Measurements from ENCODE around the gene AXIN2.
"Not testable (repeated sequence)": the region's sequence is repeated elsewhere in the genome, so short reads cannot be mapped to it uniquely, and the experiment has no call there.

Gene AXIN2

DNA sequence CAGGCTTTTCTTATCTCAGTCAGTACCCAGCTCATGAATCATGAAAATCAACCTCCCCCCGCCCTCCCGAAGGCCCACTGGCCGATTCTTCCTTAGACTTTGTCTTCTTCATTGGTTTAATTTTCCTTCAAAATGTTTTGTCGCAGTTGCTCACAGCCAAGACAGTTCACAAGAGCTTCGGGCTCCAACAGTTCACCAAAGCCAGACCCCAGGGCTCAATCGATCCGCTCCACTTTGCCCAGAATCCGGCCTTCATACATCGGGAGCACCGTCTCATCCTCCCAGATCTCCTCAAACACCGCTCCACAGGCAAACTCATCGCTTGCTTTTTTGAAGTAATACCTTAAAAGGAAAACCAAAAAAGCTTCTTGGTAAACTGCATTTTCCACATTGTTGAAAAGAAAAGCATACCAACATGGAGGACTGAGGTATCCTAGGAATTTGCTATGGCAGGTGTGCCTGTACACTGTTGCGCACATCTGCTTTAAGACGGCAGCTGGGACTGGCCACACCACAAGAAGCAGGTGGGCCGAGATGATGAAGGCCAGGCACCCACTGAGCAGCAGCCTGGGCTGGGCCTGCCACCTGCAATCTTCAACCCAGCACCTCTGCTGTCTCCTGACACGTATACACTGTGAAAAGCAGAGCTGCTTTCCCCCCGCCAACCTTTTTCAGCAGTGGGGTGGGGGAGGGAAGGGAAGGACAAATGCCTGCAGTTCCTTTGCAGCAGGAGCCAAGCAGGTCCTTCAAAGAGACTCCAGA is 31.5 kb downstream of the AXIN2 start:
- TF ChIP-seq, protein P1, sequence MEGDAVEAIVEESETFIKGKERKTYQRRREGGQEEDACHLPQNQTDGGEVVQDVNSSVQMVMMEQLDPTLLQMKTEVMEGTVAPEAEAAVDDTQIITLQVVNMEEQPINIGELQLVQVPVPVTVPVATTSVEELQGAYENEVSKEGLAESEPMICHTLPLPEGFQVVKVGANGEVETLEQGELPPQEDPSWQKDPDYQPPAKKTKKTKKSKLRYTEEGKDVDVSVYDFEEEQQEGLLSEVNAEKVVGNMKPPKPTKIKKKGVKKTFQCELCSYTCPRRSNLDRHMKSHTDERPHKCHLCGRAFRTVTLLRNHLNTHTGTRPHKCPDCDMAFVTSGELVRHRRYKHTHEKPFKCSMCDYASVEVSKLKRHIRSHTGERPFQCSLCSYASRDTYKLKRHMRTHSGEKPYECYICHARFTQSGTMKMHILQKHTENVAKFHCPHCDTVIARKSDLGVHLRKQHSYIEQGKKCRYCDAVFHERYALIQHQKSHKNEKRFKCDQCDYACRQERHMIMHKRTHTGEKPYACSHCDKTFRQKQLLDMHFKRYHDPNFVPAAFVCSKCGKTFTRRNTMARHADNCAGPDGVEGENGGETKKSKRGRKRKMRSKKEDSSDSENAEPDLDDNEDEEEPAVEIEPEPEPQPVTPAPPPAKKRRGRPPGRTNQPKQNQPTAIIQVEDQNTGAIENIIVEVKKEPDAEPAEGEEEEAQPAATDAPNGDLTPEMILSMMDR (IDR thresholded peaks at IDR 0.05; ENCODE audit: borderline replicate concordance, control extremely low read depth, extremely low read depth, insufficient read depth, missing control alignments), result no peak
- in situ Hi-C loops (cut with MboI; ENCODE audit: low sequenced_read_pairs, unreplicated experiment), result no loop called here
- DNase-seq (ENCODE audit: low spot score), result no peak

DNA sequence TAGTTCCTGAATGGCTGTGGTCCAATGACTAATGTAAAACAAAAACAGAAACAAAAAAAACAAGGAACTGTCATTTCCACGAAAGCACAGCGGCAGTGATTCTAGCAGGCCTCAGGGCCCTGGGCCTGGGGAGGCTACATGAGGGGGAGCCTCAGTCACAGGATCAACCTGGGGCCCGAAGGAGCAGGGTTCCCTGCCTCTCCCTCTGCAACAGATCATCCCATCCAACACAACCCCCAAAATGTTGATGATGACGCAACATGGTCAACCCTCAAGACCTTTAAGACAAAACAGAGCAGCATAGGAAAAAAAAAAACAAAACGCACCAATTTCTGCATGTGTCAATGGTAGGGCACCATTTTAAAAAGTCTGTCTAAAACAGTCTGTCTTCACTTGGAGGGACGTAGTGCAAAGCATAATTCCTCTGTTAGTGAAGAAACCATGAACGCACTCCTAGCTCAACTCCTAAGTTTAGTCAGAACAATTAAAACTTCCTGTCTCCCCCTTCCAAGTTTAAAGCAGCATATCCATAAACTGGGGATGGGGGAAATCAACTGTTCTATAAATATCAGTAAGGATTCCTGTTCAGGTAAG is 32.3 kb downstream of the AXIN2 start:
- DNase-seq (ENCODE audit: low spot score), result no peak
- in situ Hi-C loops (cut with MboI; ENCODE audit: low sequenced_read_pairs, unreplicated experiment), result no loop called here
- TF ChIP-seq, protein P1 (IDR thresholded peaks at IDR 0.05; ENCODE audit: borderline replicate concordance, control extremely low read depth, extremely low read depth, insufficient read depth, missing control alignments), result no peak

DNA sequence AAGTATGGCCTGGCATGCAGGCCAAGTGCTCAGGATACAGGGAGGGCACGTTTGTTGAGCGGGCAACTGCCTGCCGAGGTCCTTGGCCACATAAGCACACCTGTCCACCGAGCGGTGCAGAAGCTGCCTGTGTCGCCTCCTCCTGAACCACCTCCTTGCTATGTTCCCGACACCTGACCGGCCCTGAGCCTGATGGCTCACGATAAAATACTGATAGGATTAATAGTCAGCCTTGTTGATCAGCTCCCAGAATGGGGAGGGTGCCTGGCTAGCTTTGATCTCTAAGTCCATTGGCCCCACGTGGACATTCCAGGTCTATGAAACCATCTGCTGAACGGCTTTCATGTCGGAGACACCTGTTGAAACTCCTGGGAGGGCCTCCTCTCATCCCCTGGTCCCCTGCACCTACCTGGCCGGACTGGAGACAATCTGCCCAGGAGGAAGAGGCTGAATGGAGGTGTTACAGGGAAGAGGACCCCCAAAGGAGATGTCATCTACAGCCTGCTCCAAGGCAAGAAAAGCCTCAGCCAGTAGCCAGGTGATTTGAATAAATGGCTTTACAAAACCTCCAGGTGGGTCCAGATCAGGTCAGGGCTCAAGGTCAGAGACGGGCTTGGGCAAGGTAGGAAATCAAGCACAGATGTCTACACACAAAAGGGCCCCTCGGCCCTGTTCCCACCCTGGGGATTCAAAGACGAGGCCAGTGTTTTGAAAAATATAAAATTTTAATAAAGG is 33.4 kb downstream of the AXIN2 start:
- in situ Hi-C loops (cut with MboI; ENCODE audit: low sequenced_read_pairs, unreplicated experiment), result no loop called here
- TF ChIP-seq, protein P1 (IDR thresholded peaks at IDR 0.05; ENCODE audit: borderline replicate concordance, control extremely low read depth, extremely low read depth, insufficient read depth, missing control alignments), result no peak
- DNase-seq (ENCODE audit: low spot score), result no peak

DNA sequence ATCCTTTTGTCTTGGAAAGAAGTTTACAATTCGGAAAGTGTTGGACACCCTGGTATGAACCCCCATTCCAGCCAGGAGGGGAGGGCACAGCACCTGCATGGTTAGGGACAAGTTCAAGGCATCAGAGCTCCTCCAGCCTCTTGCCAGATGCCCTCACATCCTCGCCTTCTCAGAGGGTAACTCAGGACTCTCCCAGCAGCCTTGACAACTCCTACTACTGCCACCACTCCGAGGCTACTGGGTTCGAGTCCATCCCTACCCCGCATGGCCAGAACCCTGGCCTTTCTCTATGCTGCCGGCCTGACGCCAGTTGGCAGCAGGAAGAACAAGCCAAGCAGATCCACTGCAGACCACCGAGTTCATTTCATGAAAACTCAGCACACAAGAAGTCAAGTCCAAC is 34.1 kb downstream of the AXIN2 start:
- in situ Hi-C loops (cut with MboI; ENCODE audit: low sequenced_read_pairs, unreplicated experiment), result no loop called here
- no peak for DNase-seq (ENCODE audit: low spot score)
- TF ChIP-seq, protein P1 (IDR thresholded peaks at IDR 0.05; ENCODE audit: borderline replicate concordance, control extremely low read depth, extremely low read depth, insufficient read depth, missing control alignments), result no peak

DNA sequence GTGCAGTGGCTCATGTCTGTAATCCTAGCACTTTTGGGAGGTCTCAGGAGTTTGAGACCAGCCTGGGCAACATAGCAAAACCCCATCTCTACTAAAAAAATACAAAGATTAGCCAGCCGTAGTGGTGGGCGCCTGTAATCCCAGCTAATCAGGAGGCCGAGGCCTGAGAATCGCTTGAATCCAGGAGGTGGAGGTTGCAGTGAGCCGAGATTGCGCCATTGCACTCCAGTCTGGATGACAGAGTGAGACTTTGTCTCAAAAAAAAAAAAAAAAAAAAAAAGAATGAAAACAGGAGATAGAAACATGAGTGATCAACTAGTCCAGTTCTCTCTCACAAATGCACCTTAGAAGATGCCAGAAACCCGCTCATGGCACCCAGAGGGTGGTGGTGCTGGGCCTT is 34.6 kb downstream of the AXIN2 start:
- in situ Hi-C loops (cut with MboI; ENCODE audit: low sequenced_read_pairs, unreplicated experiment); DNase-seq (ENCODE audit: low spot score): not testable (repeated sequence)

DNA sequence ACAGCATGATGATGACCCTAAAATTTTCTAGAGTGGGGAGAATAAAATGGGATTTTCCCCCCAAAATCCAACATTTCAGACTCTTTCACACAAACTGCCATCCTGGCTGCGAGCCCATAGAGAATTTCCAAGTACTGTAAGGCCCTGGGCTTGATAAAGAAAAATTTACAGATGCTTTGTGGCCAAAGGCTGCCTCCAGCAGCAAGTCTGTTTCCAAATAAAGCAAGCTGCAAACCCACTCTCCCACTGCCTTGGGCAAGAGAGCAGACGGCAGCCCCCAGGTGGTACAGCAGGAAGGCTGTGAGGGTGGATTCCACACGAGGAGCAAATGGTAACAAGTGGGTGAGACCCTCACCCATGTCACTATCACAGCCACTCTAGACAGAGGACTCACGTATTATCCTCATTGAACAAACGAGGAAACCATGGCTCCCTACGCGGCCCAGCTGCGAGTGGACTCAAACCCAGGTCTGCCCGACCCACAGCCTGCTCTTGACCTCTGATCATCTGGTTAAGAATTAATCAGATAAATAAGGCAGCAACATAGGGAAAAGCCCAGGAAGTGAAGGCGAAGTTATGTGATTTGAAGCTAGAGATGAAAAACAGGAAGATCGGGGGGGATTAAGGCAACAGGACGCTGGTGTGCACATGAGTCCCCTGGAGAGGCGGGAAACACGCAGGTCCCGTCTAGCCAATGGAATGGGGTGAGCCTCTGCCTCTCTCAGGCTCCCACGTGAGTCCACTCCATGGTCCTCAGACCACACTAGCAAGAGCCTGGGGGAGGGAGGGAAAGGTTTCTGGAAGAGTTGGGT is 37.4 kb downstream of the AXIN2 start:
- no peak for DNase-seq (ENCODE audit: low spot score)
- in situ Hi-C loops (cut with MboI; ENCODE audit: low sequenced_read_pairs, unreplicated experiment), result no loop called here
- TF ChIP-seq, protein P1 (IDR thresholded peaks at IDR 0.05; ENCODE audit: borderline replicate concordance, control extremely low read depth, extremely low read depth, insufficient read depth, missing control alignments), result no peak
